HepG2 (cell line): Measurements from ENCODE around the gene ACADVL. TPM values are rescaled to one million over a fixed set of nuclear protein-coding genes. Genes with fewer than 3 reads are reported as not detected.
A peak's percentile ranks its signal among the peaks of the same experiment; 100 is the strongest.

Experiments
- ATRX ChIP-seq: sonication (generic); formaldehyde crosslinking; IDR thresholded peaks from 2 replicates; pipeline ENCODE4 v1.4.0; 2020; ENCODE audit warnings: missing genetic modification reagents, borderline replicate concordance
- ELF3 ChIP-seq: IDR thresholded peaks from 2 replicates; pipeline ENCODE4 v1.6.1; 2016; ENCODE audit warnings: missing genetic modification reagents, missing compliant biosample characterization
- FOXK2 ChIP-seq: fragments of 450-650 bp; IDR thresholded peaks from 2 replicates; pipeline ENCODE4 v1.6.1; 2016
- GFI1 ChIP-seq: sonication (generic); formaldehyde crosslinking; IDR thresholded peaks from 2 replicates; pipeline ENCODE4 v1.5.0; 2020; ENCODE audit warnings: missing genetic modification reagents, mild to moderate bottlenecking, borderline replicate concordance
- HOXA3 ChIP-seq: sonication (generic); formaldehyde crosslinking; IDR thresholded peaks from 2 replicates; pipeline ENCODE4 v1.5.0; 2020; ENCODE audit warnings: missing genetic modification reagents
- NFRKB ChIP-seq: fragments of 450-650 bp; IDR thresholded peaks from 2 replicates; pipeline ENCODE4 v1.6.1; 2017
- PAF1 ChIP-seq: IDR thresholded peaks from 2 replicates; pipeline ENCODE4 v1.6.1; 2016; ENCODE audit warnings: missing genetic modification reagents, missing compliant biosample characterization
- PRDM15 ChIP-seq: sonication (generic); formaldehyde crosslinking; IDR thresholded peaks from 2 replicates; pipeline ENCODE4 v1.4.0; 2020; ENCODE audit warnings: missing genetic modification reagents
- SIX4 ChIP-seq: sonication (generic); formaldehyde crosslinking; IDR thresholded peaks from 2 replicates; pipeline ENCODE4 v1.4.0; 2020; ENCODE audit warnings: missing genetic modification reagents
- SOX13 ChIP-seq, 3 experiments: fragments of 450-650 bp in 1 of 3; sonication (generic) in 1 of 3; formaldehyde crosslinking in 1 of 3; IDR thresholded peaks in 2 of 3; conservative IDR thresholded peaks in 1 of 3; 2 replicates each; pipeline versions ENCODE4 v1.5.0 to v1.6.1; 2016 to 2020; ENCODE audit warnings: antibody characterized with exemption in 1 of 3, mild to moderate bottlenecking in 1 of 3, missing compliant biosample characterization in 1 of 3, missing genetic modification reagents in 1 of 3, moderate library complexity in 1 of 3
- ZFP41 ChIP-seq: sonication (generic); formaldehyde crosslinking; IDR thresholded peaks from 2 replicates; pipeline ENCODE4 v1.4.0; 2020; ENCODE audit warnings: mild to moderate bottlenecking, missing genetic modification reagents, borderline replicate concordance
- ZNF225 ChIP-seq: sonication (generic); formaldehyde crosslinking; IDR thresholded peaks from 2 replicates; pipeline ENCODE4 v1.4.0; 2020; ENCODE audit warnings: mild to moderate bottlenecking, missing genetic modification reagents
- ZNF296 ChIP-seq: sonication (generic); formaldehyde crosslinking; conservative IDR thresholded peaks from 2 replicates; pipeline ENCODE4 v1.5.0; 2020; ENCODE audit warnings: mild to moderate bottlenecking, missing genetic modification reagents
- ZNF670 ChIP-seq: sonication (generic); formaldehyde crosslinking; IDR thresholded peaks from 2 replicates; pipeline ENCODE4 v1.8.0; 2022; ENCODE audit warnings: mild to moderate bottlenecking, missing genetic modification reagents, borderline replicate concordance
- ZNF782 ChIP-seq: sonication (generic); formaldehyde crosslinking; IDR thresholded peaks from 2 replicates; pipeline ENCODE4 v1.4.0; 2020; ENCODE audit warnings: missing genetic modification reagents, mild to moderate bottlenecking, borderline replicate concordance
- ZNF784 ChIP-seq: sonication (generic); formaldehyde crosslinking; IDR thresholded peaks from 2 replicates; pipeline ENCODE4 v1.5.1; 2020; ENCODE audit warnings: missing genetic modification reagents, mild to moderate bottlenecking, borderline replicate concordance
- polyA plus RNA-seq, 8 experiments: library from polyadenylated mRNA; depleted of rRNA in 3 of 8; stranded (reverse) in 7 of 8; unstranded in 1 of 8; fragments of >200 nt; fragmentation: Illumina TruSeq in 4 of 8; extraction: Trizol in 4 of 8; gene quantifications; 2 replicates each; pipeline versions ENCODE4 v1.2.1 to v1.2.3, GENCODE V29; 2011 to 2016; ENCODE audit warnings: low read depth in 4 of 8, missing spikeins in 1 of 8, mixed read lengths in 1 of 8; ENCODE audit not compliant: insufficient read depth in 1 of 8
- total RNA-seq, 5 experiments: library from RNA; depleted of rRNA; stranded (reverse); fragments of >200 nt; fragmentation: Illumina TruSeq; extraction: Trizol; gene quantifications; 2 replicates each; pipeline ENCODE4 v1.2.3, GENCODE V29; 2016; ENCODE audit warnings: low read depth in 1 of 5
- TF ChIP-seq, protein P1 (sequence below): sonication (generic); formaldehyde crosslinking; IDR thresholded peaks from 2 replicates; pipeline ENCODE4 v1.4.0; 2020; ENCODE audit warnings: mild to moderate bottlenecking, low read depth, missing genetic modification reagents
- TF ChIP-seq, protein P2 (sequence below): sonication (generic); formaldehyde crosslinking; IDR thresholded peaks from 2 replicates; pipeline ENCODE4 v1.4.0; 2020; ENCODE audit warnings: mild to moderate bottlenecking, missing genetic modification reagents, borderline replicate concordance
- TF ChIP-seq, protein P3 (sequence below): sonication (generic); formaldehyde crosslinking; IDR thresholded peaks from 2 replicates; pipeline ENCODE4 v1.5.1; 2020; ENCODE audit warnings: mild to moderate bottlenecking, missing genetic modification reagents, borderline replicate concordance

The ACADVL gene
- total and polyA plus RNA-seq, 2 of the 13 experiments (the other 11 are each of a cell fraction or from before 2014, with no cell fraction given) = 219 to 412 TPM

DNA sequence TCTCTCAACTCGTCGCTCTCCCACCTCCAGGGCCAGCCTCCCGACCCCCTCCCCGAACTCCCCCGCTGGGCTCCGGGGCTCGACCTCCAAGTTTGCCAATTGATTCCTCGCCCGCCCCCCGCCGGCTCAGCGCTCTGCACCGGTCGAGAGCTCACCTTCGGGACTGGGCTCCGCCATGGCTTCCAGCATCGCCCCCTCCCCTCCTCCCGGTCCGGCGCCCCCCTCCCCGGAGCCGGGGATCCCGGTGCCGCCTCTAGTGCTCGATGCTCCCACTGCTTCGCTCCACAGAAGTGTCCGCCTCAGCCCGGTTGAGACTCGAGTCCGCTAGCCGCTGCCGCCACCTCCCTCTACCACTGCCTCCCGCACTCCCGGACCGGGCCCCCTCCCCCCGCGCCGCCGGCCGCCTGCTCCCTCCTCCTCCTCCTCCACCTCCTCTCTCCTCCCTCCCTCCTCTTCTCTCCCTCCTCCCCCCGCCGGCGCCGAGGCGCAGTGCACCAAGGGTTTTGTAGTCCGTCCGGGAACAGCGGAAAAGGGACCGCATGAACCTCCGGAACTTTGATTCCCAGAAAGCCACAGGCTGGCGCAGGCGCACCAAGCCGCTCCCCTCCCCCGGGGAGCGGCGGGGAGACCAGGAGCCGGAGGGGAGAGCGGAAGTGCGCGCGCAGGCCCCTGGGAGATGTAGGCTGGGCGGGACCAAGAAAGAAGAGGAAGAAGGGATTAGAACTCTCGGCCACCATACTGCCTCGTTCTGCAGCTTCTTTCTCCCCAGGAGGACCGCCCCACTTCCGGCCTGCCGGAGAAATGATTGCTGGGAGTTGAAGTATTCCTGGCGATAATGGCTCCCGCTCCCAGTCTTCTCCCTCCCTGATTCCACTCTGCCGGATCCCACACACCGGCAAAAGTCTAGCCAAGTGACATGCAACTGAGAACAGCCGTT is 19.6 kb downstream of the ACADVL start, which contains the start of gene PHF23 (continued):
- TF ChIP-seq, protein P1, sequence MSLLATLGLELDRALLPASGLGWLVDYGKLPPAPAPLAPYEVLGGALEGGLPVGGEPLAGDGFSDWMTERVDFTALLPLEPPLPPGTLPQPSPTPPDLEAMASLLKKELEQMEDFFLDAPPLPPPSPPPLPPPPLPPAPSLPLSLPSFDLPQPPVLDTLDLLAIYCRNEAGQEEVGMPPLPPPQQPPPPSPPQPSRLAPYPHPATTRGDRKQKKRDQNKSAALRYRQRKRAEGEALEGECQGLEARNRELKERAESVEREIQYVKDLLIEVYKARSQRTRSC (CRISPR knock-in tag) = no peak
- TF ChIP-seq, protein P2, sequence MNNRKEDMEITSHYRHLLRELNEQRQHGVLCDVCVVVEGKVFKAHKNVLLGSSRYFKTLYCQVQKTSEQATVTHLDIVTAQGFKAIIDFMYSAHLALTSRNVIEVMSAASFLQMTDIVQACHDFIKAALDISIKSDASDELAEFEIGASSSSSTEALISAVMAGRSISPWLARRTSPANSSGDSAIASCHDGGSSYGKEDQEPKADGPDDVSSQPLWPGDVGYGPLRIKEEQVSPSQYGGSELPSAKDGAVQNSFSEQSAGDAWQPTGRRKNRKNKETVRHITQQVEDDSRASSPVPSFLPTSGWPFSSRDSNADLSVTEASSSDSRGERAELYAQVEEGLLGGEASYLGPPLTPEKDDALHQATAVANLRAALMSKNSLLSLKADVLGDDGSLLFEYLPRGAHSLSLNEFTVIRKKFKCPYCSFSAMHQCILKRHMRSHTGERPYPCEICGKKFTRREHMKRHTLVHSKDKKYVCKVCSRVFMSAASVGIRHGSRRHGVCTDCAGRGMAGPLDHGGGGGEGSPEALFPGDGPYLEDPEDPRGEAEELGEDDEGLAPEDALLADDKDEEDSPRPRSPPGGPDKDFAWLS (CRISPR knock-in tag) = no peak
- no peak for TF ChIP-seq ZNF296 (CRISPR knock-in tag)
- no peak for TF ChIP-seq SOX13 (IDR thresholded peaks at IDR 0.05)
- TF ChIP-seq SOX13 (CRISPR knock-in tag; conservative IDR thresholded peaks at IDR 0.05 in 1 of 2, IDR thresholded peaks at IDR 0.05 in 1 of 2) = no peak; a peak in 1 of 4 replicates
- peak; percentile 88 for TF ChIP-seq ELF3 (CRISPR knock-in tag)
- TF ChIP-seq ZNF782 (CRISPR knock-in tag) = peak; percentile 34; the same call in 1 of the 2 replicates
- TF ChIP-seq FOXK2 = no peak
- TF ChIP-seq PAF1 (CRISPR knock-in tag) = no peak
- peak; percentile 68; the same call in 1 of the 2 replicates for TF ChIP-seq ZNF225 (CRISPR knock-in tag)
- TF ChIP-seq, protein P3, sequence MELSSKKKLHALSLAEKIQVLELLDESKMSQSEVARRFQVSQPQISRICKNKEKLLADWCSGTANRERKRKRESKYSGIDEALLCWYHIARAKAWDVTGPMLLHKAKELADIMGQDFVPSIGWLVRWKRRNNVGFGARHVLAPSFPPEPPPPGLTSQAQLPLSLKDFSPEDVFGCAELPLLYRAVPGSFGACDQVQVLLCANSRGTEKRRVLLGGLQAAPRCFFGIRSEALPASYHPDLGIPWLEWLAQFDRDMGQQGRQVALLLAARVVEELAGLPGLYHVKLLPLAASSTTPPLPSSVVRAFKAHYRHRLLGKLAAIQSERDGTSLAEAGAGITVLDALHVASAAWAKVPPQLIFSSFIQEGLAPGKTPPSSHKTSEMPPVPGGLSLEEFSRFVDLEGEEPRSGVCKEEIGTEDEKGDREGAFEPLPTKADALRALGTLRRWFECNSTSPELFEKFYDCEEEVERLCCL = no peak
- TF ChIP-seq ZNF670 (CRISPR knock-in tag) = no peak
- no peak for TF ChIP-seq NFRKB
- 0 out of 2 replicates have a peak, but pooled peaks have one; percentile 23 for TF ChIP-seq PRDM15 (CRISPR knock-in tag)
- TF ChIP-seq ZNF784 = peak; percentile 77; the same call in 1 of the 2 replicates
- no peak for TF ChIP-seq ATRX (CRISPR knock-in tag)
- peak; percentile 63; the same call in 1 of the 2 replicates for TF ChIP-seq GFI1 (CRISPR knock-in tag)
- no peak for TF ChIP-seq ZFP41 (CRISPR knock-in tag)
- no peak for TF ChIP-seq SIX4
- peak; percentile 85 for TF ChIP-seq HOXA3
